HUES48 (cell line): ENCODE results near the gene APBA1.

ENCODE experiments used
- H3K27ac ChIP-seq: one replicate; pipeline ENCODE4 v1.7.0; 2013; ENCODE audit warnings: low read depth, low read length, inconsistent platforms
- H3K27me3 ChIP-seq: 2 replicates; pipeline ENCODE4 v1.6.1; 2013; ENCODE audit warnings: mild to moderate bottlenecking, low read length; ENCODE audit not compliant: control insufficient read depth, insufficient read depth
- H3K36me3 ChIP-seq: 2 replicates; pipeline ENCODE4 v1.6.1; 2013; ENCODE audit warnings: low read length; ENCODE audit not compliant: control insufficient read depth, insufficient read depth
- H3K4me1 ChIP-seq: 2 replicates; pipeline ENCODE4 v1.6.1; 2013; ENCODE audit warnings: mild to moderate bottlenecking, low read length; ENCODE audit not compliant: control insufficient read depth, insufficient read depth
- H3K4me3 ChIP-seq: 2 replicates; pipeline ENCODE4 v1.5.1; 2013; ENCODE audit warnings: mild to moderate bottlenecking, low read depth, low read length
- H3K9ac ChIP-seq: 2 replicates; pipeline ENCODE4 v1.6.1; 2013; ENCODE audit warnings: mild to moderate bottlenecking, low read depth, low read length, moderate library complexity
- H3K9me3 ChIP-seq: 2 replicates; pipeline ENCODE4 v1.6.1; 2013; ENCODE audit warnings: low read length; ENCODE audit not compliant: control insufficient read depth, insufficient read depth

The APBA1 gene

GRCh38 chr9:69578026-69578425 is 94.1 kb downstream of the APBA1 start:
- H3K27me3 ChIP-seq = peaks cover 48% of the 10 kb centered on the region
- H3K36me3 ChIP-seq = no peaks in the 10 kb centered on the region
- H3K27ac ChIP-seq = no peak overlapping the region
- no peak overlapping the region for H3K4me3 ChIP-seq
- H3K9me3 ChIP-seq = no peaks in the 10 kb centered on the region
- peaks cover 10% of the 10 kb centered on the region for H3K4me1 ChIP-seq
- H3K9ac ChIP-seq = no peak overlapping the region

- H3K4me1 ChIP-seq = peaks cover 6% of the 10 kb centered on the region
- H3K27ac ChIP-seq = no peak overlapping the region
Observed at GRCh38 chr9:69577123-69577522, 95.0 kb downstream of the APBA1 start.

DNA sequence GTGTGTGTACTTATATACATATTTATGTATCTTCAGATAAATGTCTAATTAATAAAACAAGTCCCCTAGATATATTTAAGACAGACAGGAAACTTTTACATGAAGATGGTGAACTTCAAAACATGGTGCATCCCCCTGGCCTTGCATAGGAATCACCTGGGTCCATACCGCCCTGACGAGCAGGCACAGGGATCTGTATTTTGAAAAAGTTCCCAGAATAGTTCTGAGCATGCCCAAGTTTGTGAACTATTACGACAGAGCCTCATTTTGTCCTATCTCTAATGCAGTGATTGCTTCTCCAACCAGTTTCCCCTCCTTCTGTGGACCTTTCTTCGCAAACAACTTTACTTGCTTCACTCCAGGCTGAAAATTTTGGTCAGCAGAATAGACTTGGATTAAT is 98.1 kb downstream of the APBA1 start:
- H3K27me3 ChIP-seq = peaks cover 8% of the 10 kb centered on the region
- no peaks in the 10 kb centered on the region for H3K36me3 ChIP-seq
- H3K9me3 ChIP-seq = no peaks in the 10 kb centered on the region
- H3K9ac ChIP-seq = no peak overlapping the region
- no peak overlapping the region for H3K27ac ChIP-seq
- H3K4me3 ChIP-seq = no peak overlapping the region
- no peaks in the 10 kb centered on the region for H3K4me1 ChIP-seq

More at GRCh38 chr9:69577123-69577522, 95.0 kb downstream of the APBA1 start:
- H3K9me3 ChIP-seq = no peaks in the 10 kb centered on the region
- no peak overlapping the region for H3K4me3 ChIP-seq
- H3K9ac ChIP-seq = no peak overlapping the region
- H3K27me3 ChIP-seq = peaks cover 39% of the 10 kb centered on the region
- H3K36me3 ChIP-seq = no peaks in the 10 kb centered on the region

DNA sequence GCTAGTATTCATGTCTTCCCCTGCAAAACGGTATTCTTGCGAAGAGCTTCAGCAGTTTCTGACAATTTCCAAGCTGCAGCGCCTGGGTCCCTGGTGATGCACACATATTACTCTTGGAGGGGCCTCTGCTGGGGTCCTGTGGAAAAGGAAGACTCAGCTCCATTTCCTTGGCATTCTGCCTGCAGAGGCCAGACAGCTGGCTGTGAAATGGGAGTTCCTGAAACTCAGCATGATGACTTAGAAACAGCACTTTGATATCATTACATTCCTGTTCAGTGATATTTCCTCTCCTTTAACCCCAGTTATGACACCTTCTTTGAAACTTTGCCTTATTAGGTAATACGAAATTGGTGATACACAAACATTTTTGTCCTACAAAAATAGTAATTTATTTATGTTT is 98.5 kb downstream of the APBA1 start:
- H3K27me3 ChIP-seq = peaks cover 4% of the 10 kb centered on the region; the same call in 1 of the 2 replicates
- no peak overlapping the region for H3K27ac ChIP-seq
- no peaks in the 10 kb centered on the region for H3K9me3 ChIP-seq
- 0 out of 2 replicates have a peak, but pooled peaks cover 2% of the 10 kb centered on the region for H3K4me1 ChIP-seq
- H3K36me3 ChIP-seq = no peaks in the 10 kb centered on the region
- no peak overlapping the region for H3K4me3 ChIP-seq
- no peak overlapping the region for H3K9ac ChIP-seq

DNA sequence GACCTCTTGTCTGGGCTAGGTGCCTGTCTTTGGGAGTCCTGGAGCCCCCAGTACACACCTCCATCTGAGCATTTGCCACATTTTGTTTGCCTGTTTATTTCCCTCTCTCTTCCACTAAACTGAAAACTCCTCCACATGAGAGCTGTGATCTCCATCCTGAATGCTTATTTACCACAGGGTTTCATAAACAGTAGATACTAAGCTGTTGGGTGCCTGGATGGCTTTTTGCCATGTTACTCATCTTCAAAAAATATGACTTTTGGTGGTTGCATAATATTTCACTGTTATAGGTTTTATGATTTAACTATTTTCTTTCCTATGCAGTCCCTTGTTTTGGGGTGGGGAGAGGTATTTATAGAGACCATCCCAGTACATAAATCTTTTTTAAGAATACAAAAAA is 99.6 kb downstream of the APBA1 start:
- no peaks in the 10 kb centered on the region for H3K36me3 ChIP-seq
- H3K9ac ChIP-seq = no peak overlapping the region
- 0 out of 2 replicates have a peak, but pooled peaks cover 2% of the 10 kb centered on the region for H3K4me1 ChIP-seq
- no peak overlapping the region for H3K27ac ChIP-seq
- H3K9me3 ChIP-seq = no peaks in the 10 kb centered on the region
- no peak overlapping the region for H3K4me3 ChIP-seq
- peaks cover 4% of the 10 kb centered on the region; the same call in 1 of the 2 replicates for H3K27me3 ChIP-seq

- Histone ChIP-seq H3K4me1 (0 out of 2 replicates have a peak, but pooled peaks cover 2% of the 10 kb centered on the region), H3K27ac (no peak overlapping the region), H3K4me3 (no peak overlapping the region), H3K9me3 (no peaks in the 10 kb centered on the region), H3K9ac (no peak overlapping the region), H3K27me3 (no peaks in the 10 kb centered on the region), H3K36me3 (no peaks in the 10 kb centered on the region)
Observed at GRCh38 chr9:69571032-69571431, 101.1 kb downstream of the APBA1 start.

DNA sequence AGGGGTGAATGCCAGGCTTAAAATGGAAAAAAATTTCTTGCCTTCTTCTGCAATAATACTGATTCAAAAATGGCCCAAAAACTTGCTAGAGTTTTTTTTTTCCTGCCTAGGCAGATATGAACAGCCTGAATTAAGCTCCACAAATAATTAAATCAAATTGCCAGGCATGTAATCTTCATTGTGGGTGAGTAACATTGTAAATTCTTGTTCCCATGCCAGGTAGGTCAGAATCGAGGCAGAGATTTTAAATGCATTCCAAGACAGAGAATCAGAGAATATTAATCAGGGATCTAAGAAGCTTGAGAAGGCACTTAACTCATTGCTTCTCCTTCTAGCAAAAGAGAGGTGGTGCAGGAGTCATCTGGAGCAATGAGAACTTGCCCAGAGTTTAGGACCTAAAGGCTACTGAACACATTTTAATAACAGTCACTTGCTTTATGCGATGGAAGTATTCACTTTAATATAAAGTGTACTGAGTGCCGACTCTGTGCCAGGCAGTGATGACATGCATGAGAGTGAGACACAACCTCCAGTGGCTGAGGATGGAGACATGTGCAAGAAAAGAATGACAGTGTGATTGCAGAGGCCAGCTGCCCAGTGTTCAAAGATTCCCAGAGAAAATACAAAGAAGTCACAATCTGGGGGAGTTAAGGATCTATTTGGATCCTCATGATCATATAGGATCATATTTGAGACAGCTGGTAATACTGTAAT is 102.3 kb downstream of the APBA1 start:
- no peaks in the 10 kb centered on the region for H3K36me3 ChIP-seq
- H3K9me3 ChIP-seq = no peaks in the 10 kb centered on the region
- no peak overlapping the region for H3K9ac ChIP-seq
- H3K27ac ChIP-seq = no peak overlapping the region
- H3K4me1 ChIP-seq = 0 out of 2 replicates have a peak, but pooled peaks cover 2% of the 10 kb centered on the region
- no peak overlapping the region for H3K4me3 ChIP-seq
- H3K27me3 ChIP-seq = no peaks in the 10 kb centered on the region

DNA sequence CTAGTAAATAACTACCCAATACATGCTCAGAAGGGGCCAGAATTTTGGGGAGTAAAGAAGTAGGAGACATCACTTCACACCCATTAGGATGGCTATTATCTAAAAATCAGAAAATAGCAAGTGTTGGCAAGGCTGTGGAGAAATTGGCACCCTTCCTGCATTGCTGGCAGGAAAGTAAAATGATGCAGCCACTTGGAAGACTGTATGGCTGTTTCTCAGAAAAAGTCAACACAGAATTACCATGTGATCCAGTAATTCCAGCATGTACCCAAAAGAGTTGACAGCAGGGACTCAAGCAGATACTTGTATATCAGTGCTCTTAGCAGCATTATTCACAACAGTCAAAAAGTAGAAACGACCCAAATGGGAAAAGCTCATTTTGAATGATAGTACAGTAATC is 107.6 kb downstream of the APBA1 start:
- H3K4me1 ChIP-seq = 0 out of 2 replicates have a peak, but pooled peaks cover 2% of the 10 kb centered on the region
- H3K4me3 ChIP-seq = no peak overlapping the region
- no peak overlapping the region for H3K9ac ChIP-seq

DNA sequence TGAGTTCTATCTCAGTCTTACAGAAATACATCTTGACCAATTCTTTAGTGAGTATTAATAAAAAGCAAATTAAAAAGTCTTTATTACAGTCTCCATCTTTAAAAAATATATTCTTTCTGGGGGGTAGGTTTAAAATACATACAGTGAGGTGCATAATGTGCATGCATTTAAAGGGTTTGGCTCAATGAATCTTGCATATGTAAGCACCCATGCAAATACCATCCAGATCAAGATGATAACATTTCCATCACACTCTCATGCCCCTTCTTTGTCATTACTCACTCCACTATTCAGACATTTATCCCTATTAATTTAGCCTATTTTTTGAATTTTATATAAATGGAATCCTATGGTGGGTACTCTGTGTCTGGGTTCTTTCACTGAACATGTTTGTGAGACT is 113.0 kb downstream of the APBA1 start:
- no peak overlapping the region for H3K4me3 ChIP-seq
- no peak overlapping the region for H3K9ac ChIP-seq
- H3K36me3 ChIP-seq = no peaks in the 10 kb centered on the region
- H3K9me3 ChIP-seq = no peaks in the 10 kb centered on the region
- H3K4me1 ChIP-seq = no peaks in the 10 kb centered on the region
- H3K27ac ChIP-seq = no peak overlapping the region
- H3K27me3 ChIP-seq = no peaks in the 10 kb centered on the region

More for the DNA sequence above, 107.6 kb downstream of the APBA1 start:
- H3K27me3 ChIP-seq = no peaks in the 10 kb centered on the region
- H3K36me3 ChIP-seq = no peaks in the 10 kb centered on the region
- H3K9me3 ChIP-seq = no peaks in the 10 kb centered on the region
- H3K27ac ChIP-seq = no peak overlapping the region

GRCh38 chr9:69556707-69557106 is 115.5 kb downstream of the APBA1 start:
- no peak overlapping the region for H3K9ac ChIP-seq
- no peaks in the 10 kb centered on the region for H3K36me3 ChIP-seq
- no peaks in the 10 kb centered on the region for H3K4me1 ChIP-seq
- no peak overlapping the region for H3K27ac ChIP-seq
- no peak overlapping the region for H3K4me3 ChIP-seq
- H3K9me3 ChIP-seq = no peaks in the 10 kb centered on the region
- H3K27me3 ChIP-seq = no peaks in the 10 kb centered on the region

DNA sequence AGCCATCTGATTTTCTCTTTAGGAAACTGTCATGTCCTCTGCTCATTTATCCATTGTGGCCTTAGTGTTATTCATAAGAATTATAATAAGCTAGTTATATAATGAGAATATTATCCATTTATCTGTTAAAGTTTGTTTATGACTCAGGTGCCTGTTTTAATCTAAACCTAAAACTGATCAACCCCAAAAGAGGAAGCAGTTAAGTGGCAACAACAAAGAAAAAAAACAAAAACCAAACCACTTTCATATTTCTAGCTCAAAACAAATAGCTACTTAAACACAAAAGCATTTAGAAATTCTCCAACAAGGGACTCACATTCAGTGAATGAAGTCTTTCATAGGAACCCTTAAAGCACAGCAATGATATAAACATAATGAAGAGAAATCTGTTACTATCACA is 116.4 kb downstream of the APBA1 start:
- H3K4me1 ChIP-seq = no peaks in the 10 kb centered on the region

More for the DNA sequence above, 116.4 kb downstream of the APBA1 start:
- Histone ChIP-seq H3K9me3 (no peaks in the 10 kb centered on the region), H3K27ac (no peak overlapping the region), H3K4me3 (no peak overlapping the region), H3K36me3 (no peaks in the 10 kb centered on the region), H3K9ac (no peak overlapping the region), H3K27me3 (no peaks in the 10 kb centered on the region)
